ENCODE data around the gene ZSCAN16.
A peak's percentile ranks its signal among the peaks of the same experiment; 100 is the strongest.

The ZSCAN16 gene

DNA sequence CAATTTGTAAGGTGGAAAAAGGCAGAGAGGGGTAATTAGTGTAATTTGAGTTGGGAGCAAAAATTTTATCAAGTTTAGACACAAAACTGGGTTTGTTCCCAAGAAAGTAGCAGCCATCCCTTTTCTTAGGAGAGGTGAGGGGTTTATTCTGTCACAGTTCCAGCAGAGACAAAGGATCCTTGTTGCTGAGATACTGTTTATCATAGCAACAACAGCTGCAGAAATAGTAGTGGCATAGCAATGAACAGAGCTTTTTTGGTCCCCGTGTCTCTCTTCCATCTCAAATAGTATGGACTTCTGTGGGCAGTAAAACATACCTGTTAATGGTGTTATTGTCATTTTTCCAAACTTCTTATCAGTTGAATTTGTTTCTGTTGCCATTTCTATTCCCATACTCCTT lies 41.2 kb downstream of the ZSCAN16 start:
- no peak overlapping the region for H3K4me3 ChIP-seq (ENCODE audit: low read depth, low read length)
- DNase-seq (ENCODE audit: low read depth), result no peak
- TF ChIP-seq, protein P1, sequence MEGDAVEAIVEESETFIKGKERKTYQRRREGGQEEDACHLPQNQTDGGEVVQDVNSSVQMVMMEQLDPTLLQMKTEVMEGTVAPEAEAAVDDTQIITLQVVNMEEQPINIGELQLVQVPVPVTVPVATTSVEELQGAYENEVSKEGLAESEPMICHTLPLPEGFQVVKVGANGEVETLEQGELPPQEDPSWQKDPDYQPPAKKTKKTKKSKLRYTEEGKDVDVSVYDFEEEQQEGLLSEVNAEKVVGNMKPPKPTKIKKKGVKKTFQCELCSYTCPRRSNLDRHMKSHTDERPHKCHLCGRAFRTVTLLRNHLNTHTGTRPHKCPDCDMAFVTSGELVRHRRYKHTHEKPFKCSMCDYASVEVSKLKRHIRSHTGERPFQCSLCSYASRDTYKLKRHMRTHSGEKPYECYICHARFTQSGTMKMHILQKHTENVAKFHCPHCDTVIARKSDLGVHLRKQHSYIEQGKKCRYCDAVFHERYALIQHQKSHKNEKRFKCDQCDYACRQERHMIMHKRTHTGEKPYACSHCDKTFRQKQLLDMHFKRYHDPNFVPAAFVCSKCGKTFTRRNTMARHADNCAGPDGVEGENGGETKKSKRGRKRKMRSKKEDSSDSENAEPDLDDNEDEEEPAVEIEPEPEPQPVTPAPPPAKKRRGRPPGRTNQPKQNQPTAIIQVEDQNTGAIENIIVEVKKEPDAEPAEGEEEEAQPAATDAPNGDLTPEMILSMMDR (IDR thresholded peaks at IDR 0.05; ENCODE audit: insufficient read depth, low read depth, low read length, missing control alignments), result no peak

DNA sequence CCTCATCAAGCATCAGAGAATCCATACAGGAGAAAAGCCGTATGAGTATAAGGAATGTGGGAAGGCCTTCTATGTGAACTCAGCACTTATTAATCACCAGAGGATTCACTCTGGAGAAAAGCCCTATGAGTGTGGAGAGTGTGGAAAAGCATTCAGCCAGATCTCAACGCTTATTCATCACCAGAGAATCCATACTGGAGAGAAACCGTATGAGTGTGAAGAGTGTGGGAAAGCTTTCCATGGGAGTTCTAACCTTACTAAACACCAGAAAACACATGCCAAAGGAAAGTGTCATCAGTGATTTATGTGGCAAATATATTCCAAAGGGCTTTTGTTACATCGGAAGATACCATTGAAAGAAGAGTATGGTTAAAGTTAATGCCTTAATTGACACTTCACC lies 42.7 kb downstream of the ZSCAN16 start:
- DNase-seq (ENCODE audit: low read depth), result no peak
- TF ChIP-seq, protein P1 (IDR thresholded peaks at IDR 0.05; ENCODE audit: insufficient read depth, low read depth, low read length, missing control alignments), result no peak

DNA sequence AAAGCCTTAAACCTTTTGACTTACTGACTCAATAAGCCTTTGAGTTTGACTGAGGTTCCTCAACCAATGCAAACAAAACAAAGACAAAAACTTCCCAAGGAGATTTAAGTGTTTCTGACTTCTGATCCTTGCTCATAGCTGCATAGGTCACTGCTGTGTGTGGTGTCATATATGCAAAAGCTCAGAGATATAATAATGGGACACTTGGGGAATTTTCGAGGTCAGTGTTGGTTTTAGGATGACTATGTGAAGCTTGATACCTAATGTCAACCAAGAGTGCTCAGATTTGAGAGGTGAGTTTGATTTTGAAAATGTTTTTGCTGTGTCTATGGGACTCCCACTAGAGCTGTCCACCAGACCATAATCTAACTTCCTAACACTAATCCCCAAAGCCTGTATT lies 43.5 kb downstream of the ZSCAN16 start:
- peak; percentile 3 for DNase-seq (ENCODE audit: low read depth)
- no peak overlapping the region for H3K4me3 ChIP-seq (ENCODE audit: low read depth, low read length)
- TF ChIP-seq, protein P1 (IDR thresholded peaks at IDR 0.05; ENCODE audit: insufficient read depth, low read depth, low read length, missing control alignments), result no peak

More for the DNA sequence above, 42.7 kb downstream of the ZSCAN16 start:
- H3K4me3 ChIP-seq (ENCODE audit: low read depth, low read length), result no peak overlapping the region

DNA sequence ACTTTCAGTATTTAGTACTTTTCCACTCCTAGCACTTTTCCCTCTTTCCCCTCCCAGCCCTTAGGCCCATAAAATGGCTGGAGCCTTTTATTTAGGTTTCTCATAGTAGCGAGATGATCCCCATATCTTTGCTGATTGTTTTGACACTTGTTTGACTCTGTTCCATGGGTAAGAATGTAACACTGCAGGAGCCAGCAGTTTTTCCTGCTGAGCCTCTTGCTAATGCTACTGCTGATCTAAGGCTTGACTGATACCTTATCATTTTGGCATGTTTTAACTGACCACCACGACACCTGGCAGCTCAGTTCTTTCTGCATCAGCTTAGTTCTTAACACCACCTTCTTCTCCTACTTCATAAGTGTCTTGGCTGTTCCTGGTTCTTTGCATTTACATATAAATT lies 46.9 kb downstream of the ZSCAN16 start:
- no peak for DNase-seq (ENCODE audit: low read depth)
- TF ChIP-seq, protein P1 (IDR thresholded peaks at IDR 0.05; ENCODE audit: insufficient read depth, low read depth, low read length, missing control alignments), result no peak
- no peak overlapping the region for H3K4me3 ChIP-seq (ENCODE audit: low read depth, low read length)

DNA sequence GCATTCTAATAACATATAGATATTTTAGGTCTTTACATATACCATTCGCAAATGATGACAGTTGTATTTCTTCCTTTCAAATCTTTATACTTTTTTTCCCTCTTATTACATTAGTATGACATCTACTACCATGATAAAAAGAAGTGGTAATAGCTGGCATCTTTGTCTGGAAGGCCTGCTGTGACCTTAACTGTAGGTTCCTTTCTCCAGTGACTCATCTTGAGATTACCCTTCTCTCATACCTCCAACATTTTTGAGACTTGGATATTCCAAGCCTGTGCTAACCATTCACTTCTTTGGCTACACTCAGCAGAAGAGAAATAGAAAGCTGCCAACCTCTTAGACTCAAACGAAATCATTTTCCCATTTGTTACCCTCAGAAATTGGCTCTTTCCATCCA lies 47.6 kb downstream of the ZSCAN16 start:
- H3K4me3 ChIP-seq (ENCODE audit: low read depth, low read length), result no peak overlapping the region
- no peak for DNase-seq (ENCODE audit: low read depth)
- TF ChIP-seq, protein P1 (IDR thresholded peaks at IDR 0.05; ENCODE audit: insufficient read depth, low read depth, low read length, missing control alignments), result no peak

DNA sequence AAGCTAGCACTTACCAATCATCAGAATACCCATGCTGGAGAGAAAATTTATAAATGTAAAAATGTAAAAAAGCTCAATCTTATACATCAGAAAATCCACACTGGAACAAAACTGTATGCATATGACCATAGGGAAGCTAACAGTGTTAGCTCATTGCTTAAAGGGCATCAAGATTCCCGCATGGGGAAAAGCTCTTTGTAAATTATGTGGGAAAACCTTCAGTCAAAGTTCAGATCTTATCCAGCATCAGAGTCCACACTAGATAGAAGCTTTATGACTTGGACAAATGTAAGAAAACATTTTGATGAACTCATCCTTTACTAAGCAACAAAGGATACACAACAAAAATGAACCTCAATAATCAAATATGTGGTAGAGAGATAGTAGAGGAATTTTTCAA lies 52.0 kb downstream of the ZSCAN16 start:
- no peak overlapping the region for H3K4me3 ChIP-seq (ENCODE audit: low read depth, low read length)
- no peak for DNase-seq (ENCODE audit: low read depth)
- TF ChIP-seq, protein P1 (IDR thresholded peaks at IDR 0.05; ENCODE audit: insufficient read depth, low read depth, low read length, missing control alignments), result no peak

Data from GM12865 (cell line).